ENCODE measurements around the gene NPPB.
"Not testable (repeated sequence)": the region's sequence is repeated elsewhere in the genome, so short reads cannot be mapped to it uniquely, and the experiment has no call there.

Gene NPPB

DNA sequence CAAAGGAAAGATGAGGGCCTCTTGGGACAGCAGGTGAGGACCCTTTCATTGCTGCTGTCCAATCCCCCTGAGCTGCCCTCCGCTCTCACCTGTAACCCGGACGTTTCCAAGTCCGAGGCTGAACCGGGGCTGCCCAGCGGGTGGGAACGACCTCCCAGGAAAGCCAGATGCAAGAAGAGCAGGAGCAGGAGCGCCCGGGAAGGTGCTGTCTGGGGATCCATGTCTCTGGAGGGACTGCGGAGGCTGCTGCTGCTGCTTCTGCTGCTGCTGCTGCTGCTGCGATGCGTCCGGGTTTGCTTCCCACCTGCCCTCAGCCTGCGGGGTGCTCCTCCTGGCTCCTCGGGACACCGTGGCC, at the start of gene NPPB:
NPPB (minus strand) TSS at position 333 of the 355 bp plus-strand sequence; CDS start at position 221, 112 bp downstream.
- no peak for DNase-seq

- DNase-seq = peak; percentile 56 to 63
These were observed 49.4 kb upstream of the NPPB start for GRCh38 chr1:11908095-11908675.

DNA sequence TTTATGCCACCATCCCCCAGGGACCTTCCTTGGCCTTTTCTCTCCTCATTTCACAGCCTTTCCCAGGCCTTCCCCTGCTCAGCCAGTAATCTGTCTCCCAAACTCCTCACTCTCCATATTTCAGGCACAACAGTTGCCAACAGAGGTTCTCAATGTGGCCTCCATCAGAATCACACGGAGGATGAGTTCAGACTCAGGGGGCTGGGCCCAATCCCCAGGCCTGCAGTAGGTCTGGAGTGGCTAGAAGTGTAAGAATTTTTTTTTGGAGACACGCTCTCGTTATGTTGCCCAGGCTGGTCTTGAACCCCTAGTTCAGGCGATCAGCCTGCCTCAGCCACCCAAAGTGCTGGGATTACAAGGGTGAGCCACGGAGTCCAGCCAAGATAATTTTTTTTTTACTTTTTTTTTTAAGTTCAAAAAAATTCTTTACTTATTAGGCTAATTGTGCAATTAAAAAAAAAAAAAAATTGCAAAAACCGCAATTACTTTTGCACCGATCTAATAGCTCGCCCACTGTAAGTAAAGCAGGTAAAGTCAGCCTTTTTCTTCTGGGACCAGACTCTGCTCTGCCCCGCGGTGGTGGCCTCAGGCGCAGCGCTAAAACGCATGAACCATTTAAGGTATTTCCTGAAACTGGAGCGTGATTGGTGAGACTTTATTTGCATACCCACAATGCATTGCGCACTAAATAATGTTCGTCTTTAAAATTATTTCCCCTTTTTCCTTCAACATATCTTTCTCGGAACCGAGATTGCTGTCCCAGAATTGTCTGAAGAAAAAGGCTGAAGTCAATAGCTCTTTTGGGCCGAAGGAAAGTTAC, 48.7 kb upstream of the NPPB start:
- peak; percentile 89 to 94 for DNase-seq

GRCh38 chr1:11906870-11907269, 48.1 kb upstream of the NPPB start:
- no peak for DNase-seq

- no peak for DNase-seq
These were observed 46.2 kb upstream of the NPPB start for GRCh38 chr1:11904978-11905377.

DNA sequence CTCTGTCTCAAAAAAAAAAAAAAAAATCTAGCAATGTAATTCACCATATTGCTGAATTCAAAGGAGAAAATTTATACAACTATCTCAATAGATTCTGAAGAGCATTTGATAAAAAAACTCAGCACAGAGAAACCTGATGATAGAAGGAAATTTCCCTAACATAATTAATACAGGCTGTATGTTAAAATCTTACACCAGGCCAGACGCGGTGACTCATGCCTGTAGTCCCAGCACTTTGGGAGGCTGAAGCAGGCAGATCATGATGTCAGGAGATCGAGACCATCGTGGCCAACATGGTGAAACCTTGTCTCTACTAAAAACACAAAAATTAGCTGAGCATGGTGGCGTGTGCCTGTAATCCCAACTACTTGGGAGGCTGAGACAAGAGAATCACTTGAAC, 45.4 kb upstream of the NPPB start:
- DNase-seq = not testable (repeated sequence)

GRCh38 chr1:11903210-11903609, 44.5 kb upstream of the NPPB start:
- no peak for DNase-seq

DNA sequence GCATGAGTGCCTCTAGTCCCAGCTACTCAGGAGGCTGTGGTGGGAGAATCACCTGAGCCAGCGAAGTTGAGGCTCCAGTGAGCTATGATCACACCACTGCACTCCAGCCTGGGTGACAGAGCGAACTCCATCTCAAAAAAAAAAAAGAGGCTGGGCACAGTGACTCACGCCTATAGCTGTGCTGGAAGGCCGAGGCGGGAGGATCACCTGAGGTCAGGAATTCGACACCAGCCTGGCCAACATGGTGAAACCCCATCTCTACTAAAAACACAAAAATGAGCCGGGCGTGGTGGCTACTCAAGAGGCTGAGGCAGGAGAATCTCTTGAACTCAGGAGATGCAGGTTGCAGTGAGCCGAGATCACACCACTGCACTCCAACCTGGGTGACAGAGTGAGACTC, 42.7 kb upstream of the NPPB start:
- DNase-seq = not testable (repeated sequence)

GRCh38 chr1:11898831-11899467, 40.2 kb upstream of the NPPB start:
- no peak for DNase-seq

GRCh38 chr1:11898086-11898785, 39.5 kb upstream of the NPPB start:
- no peak for DNase-seq

GRCh38 chr1:11894501-11894900, 35.8 kb upstream of the NPPB start:
- not testable (repeated sequence) for DNase-seq

GRCh38 chr1:11893907-11894251, 35.1 kb upstream of the NPPB start:
- peak; percentile 69 to 71 for DNase-seq

DNA sequence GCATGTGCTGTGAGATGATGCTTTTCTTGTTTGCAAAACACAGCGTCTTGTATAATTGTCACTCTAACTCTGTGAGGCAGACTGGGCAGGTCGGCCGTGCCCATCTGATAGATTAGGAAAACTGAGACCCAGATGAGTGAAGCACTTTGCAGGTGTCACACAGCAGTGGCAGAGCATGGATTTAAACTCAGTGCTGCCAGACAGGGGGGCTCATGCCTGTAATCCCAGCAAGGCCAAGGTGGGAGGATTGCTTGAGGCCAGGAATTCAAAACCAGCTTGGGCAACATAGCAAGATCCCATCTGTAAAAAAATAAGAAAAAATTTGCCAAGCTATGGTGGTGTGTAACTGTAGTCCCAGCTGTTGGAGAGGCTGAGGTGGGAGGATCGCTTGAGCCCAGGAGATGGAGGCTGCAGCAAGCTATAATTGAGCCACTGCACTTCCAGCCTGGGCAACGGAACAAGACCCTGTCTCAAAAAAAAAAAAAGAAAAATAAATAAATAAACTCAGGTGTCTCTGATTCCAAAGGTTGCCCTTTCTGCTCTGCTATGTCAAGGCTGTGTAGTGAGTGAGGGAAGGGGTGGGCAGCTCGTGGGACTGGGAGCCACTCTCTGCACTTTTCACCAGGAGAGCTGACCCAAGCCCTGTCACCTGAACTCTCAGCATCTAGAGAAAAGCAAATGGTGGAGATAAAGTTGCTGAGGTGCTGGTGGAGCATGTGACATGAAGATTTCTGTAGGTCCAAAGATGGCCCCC, 32.9 kb upstream of the NPPB start:
- no peak for DNase-seq

GRCh38 chr1:11888877-11889208, 30.1 kb upstream of the NPPB start:
- DNase-seq = no peak

GRCh38 chr1:11888206-11888876, 29.6 kb upstream of the NPPB start:
- DNase-seq = no peak

DNA sequence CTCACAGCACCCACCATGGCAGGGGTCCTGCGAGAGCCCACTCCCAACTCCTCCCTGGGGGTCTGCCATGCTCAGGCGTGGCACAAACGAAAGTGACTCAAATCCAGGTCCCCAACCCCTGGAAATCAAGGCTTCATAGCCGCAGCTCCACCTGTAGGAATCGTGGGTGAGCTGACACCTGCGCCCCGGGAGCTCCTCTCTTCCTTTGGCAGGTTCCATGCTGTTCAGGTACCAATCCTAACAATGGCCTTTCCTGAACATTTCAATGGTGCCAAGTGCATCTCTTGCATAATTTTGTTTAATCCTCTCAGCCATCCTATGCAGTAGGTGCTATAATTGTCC, 28.9 kb upstream of the NPPB start:
- no peak for DNase-seq

DNA sequence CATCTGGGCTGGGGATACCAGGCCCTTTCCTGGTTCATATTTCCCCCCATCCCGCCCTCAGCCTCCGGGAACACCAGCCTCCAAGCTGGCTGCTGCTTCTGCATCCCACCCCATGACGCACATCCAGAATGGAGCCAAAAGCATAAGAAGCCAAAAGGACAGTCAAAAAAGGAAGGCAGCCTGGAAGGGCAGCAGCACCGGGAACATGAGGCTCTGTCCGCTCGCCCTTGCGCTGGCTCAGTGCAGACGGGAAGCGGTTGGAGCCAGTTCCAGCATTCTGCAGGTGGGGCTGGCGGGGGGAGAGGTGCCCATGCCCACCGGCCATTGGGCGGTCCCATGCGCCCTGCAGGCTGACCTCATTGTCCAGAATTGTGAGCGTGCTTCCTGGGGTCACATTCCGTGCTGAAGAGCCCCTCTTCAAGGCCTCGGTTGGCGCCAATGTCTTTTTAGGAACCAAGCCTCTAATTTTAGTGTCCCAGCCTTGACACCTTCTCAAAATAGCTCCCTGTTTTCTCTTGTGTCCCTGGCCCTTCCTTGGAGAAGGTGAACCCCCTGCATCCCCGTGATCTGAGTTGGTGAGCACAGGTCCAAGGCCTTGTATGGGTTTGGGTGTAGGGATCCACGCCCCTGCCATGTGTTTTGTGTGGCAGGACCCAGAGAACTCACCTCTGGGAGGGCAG, 28.4 kb upstream of the NPPB start:
- DNase-seq = no peak

GRCh38 chr1:11885916-11886315, 27.2 kb upstream of the NPPB start:
- no peak for DNase-seq

DNA sequence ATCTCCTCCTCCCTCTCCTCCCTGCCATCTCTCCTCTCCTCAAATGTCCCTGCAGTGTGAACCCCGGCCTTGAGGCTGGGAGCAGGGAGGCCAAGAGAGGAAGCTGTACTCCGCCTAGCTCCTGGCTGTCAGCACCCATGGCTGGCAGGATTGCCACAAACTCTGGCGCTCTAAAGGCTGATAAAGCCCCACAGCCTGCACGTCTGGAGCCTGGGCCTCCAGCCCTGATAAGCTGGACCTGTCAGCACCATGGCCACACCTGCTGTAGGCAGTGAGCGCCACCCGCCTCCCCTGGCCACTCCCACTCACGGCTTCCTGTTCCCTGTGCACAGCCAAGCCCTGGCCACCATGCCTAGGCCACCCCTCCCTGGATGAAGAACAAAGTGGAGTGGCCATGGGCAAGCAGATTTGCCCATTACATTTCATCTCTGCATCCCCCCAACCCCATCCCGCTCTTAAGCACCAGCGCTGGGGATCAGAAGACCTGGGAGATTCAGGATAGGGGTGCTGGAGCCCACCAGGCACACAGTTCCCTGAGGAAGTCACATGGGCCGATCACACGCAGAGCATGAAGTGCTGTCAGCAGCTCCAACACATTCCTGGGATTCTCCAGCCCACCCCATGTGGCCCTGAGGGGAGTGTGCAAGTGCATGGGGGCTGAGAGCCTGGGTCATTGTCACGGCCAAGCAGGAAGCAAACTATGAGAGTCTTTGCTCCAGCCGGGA, 24.2 kb upstream of the NPPB start:
- DNase-seq = no peak

DNA sequence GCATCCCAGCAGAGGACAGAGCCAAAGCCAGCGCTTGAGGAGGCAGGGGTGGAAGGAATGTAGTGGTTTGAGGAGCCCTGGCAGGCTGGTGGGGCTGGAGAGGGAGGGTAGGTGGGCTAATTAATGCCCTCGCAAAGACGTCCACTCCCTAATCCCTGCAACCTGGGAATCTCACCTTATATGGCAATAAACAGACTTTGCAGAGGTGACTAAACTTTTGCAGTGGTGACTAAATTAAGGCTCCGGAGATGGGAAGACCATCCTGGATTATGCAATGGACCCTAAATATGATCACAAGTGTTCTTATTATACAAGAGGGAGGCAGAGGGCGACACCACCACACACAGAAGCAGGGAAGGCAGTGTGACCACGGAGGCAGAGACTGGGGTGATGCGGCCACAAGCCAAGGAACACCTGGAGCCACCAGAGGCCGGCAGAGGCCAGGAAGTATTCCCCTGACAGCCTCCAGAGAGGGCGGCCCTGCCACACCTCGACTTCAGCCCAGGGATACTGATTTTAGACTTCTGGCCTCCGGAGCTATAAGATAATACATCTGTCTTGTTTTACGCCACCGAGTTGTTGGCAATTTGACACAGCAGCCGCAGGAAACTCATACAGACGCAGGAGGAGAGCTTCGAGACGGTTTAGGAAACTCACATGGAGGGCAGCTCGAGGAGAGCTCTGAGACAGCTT, 23.1 kb upstream of the NPPB start:
- DNase-seq = no peak

All from activated CD4-positive, alpha-beta T cell treated with anti-CD3 and anti-CD28 coated beads for 4 hours (primary cell).